Activated CD4-positive, alpha-beta memory T cell treated with anti-CD3 and anti-CD28 coated beads, Interleukin-2, amount 10 ng/mL, durations not matched to agents 7 days and 5 days (primary cell): ENCODE measurements around the gene CYP4A22. TPM values are rescaled to one million over a fixed set of nuclear protein-coding genes. Genes with fewer than 3 reads are reported as not detected.
A peak's percentile ranks its signal among the peaks of the same experiment; 100 is the strongest.

Experiments
- CTCF ChIA-PET: fragments of 350-600 bp; sonication (Branson Sonifier 250); formaldehyde crosslinking; loops from one replicate; lab custom pipeline; 2021; ENCODE audit warnings: antibody characterized with exemption, inconsistent platforms; lab: Charles Lee
- POLR2A ChIA-PET: fragments of 350-600 bp; sonication (Branson Sonifier 250); formaldehyde crosslinking; loops from one replicate; lab custom pipeline; 2021; ENCODE audit warnings: antibody characterized with exemption; lab: Charles Lee
- DNase-seq: peaks from one replicate; pipeline ENCODE4 v3.0.0-alpha.2; 2020
- H3K27ac Mint-ChIP-seq: one replicate; pipeline ENCODE4 v1.8.0; 2021; ENCODE audit warnings: mild to moderate bottlenecking, mixed read lengths
- H3K27me3 Mint-ChIP-seq: one replicate; pipeline ENCODE4 v1.8.0; 2021; ENCODE audit warnings: mixed read lengths
- H3K36me3 Mint-ChIP-seq: one replicate; pipeline ENCODE4 v1.8.0; 2021; ENCODE audit warnings: low read depth, mixed read lengths
- H3K4me1 Mint-ChIP-seq: one replicate; pipeline ENCODE4 v1.8.0; 2021; ENCODE audit warnings: mixed read lengths
- H3K4me3 Mint-ChIP-seq: one replicate; pipeline ENCODE4 v1.8.0; 2021; ENCODE audit warnings: mild to moderate bottlenecking, mixed read lengths
- H3K9me3 Mint-ChIP-seq: one replicate; pipeline ENCODE4 v1.8.0; 2021; ENCODE audit warnings: mixed read lengths
- total RNA-seq, 2 experiments: library from RNA; stranded (reverse); gene quantifications; one replicate each; pipeline ENCODE4 v1.2.3, GENCODE V29; 2021

CYP4A22 gene
- total RNA-seq, 2 experiments from 2014 or later, result not detected

DNA sequence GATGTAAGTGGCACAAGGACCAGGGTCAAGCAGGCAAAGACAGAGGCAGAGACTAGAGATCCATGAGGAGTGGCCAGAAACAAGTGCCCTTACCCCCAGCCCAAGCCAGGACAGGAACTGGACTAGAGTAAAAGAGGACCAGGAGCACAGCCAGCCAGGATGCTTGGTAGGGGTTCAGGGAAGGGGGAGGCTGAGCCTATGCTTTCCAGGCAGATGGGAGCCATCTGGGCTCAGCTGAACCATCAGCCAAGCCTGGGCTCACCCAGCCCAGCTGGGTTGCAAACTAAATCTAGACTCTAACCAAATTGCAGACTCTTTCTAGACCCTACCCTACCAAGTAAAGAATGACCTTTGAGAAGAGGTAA lies 37.4 kb downstream of the CYP4A22 start:
- H3K27me3 Mint-ChIP-seq, result peaks cover 15% of the 10 kb centered on the region
- no peak overlapping the region for H3K4me3 Mint-ChIP-seq
- POLR2A ChIA-PET, result no interaction called here
- H3K27ac Mint-ChIP-seq, result no peak overlapping the region
- no peaks in the 10 kb centered on the region for H3K9me3 Mint-ChIP-seq
- CTCF ChIA-PET, result interaction anchor here (0.9 to 3.2 kb wide), 4 partner anchors 9 to 91 kb away, joined by 3 to 19 read pairs (median 6); no protein-coding TSS in a partner anchor
- peak; percentile 10 for DNase-seq
- no peaks in the 10 kb centered on the region for H3K36me3 Mint-ChIP-seq
- peaks cover 7% of the 10 kb centered on the region for H3K4me1 Mint-ChIP-seq

GRCh38 chr1:47175227-47175934 lies 38.1 kb downstream of the CYP4A22 start:
- POLR2A ChIA-PET, result no interaction called here

DNA sequence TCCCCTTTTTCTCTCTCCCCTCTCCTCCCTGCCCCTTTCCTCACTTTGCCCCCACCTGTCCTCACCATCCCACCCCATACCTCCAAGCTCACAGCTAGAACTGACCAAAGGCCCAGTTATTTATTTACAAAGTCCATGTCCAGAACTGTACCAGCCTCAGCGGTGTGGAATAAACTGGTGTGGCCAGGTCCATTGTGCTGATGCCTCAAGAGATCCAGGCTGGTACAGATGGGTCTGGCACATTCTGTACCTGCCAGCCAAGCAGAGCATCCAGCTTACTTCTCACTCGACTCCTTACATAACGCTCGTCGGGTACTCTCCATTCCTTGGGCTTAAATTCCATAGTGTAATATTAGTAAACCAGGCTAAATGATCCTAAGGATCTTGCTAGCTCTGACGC lies 40.8 kb downstream of the CYP4A22 start:
- H3K27ac Mint-ChIP-seq, result no peak overlapping the region
- no peak overlapping the region for H3K4me3 Mint-ChIP-seq
- H3K36me3 Mint-ChIP-seq, result no peaks in the 10 kb centered on the region
- peaks cover 19% of the 10 kb centered on the region for H3K27me3 Mint-ChIP-seq
- peaks cover 8% of the 10 kb centered on the region for H3K4me1 Mint-ChIP-seq
- no peak for DNase-seq
- no peaks in the 10 kb centered on the region for H3K9me3 Mint-ChIP-seq
- ChIA-PET CTCF (interaction anchor here (0.6 to 5.8 kb wide), 22 partner anchors 10 to 928 kb away, joined by 3 to 71 read pairs (median 5); partner anchors contain the start of genes ATPAF1 and CMPK1), POLR2A (interaction anchor here (1.4 to 2.1 kb wide), 2 partner anchors 14 to 136 kb away, joined by 4 to 5 read pairs; partner anchors contain the start of gene STIL)

More at GRCh38 chr1:47175227-47175934, 38.1 kb downstream of the CYP4A22 start:
- peak; percentile 54 for DNase-seq
- Mint-ChIP-seq H3K9me3 (no peaks in the 10 kb centered on the region), H3K4me1 (peaks cover 8% of the 10 kb centered on the region), H3K27me3 (peaks cover 18% of the 10 kb centered on the region), H3K27ac (no peak overlapping the region), H3K4me3 (no peak overlapping the region), H3K36me3 (no peaks in the 10 kb centered on the region)
- CTCF ChIA-PET, result interaction anchor here (1.1 to 3.2 kb wide), 5 partner anchors 10 to 245 kb away, joined by 3 to 19 read pairs (median 4); no protein-coding TSS in a partner anchor

DNA sequence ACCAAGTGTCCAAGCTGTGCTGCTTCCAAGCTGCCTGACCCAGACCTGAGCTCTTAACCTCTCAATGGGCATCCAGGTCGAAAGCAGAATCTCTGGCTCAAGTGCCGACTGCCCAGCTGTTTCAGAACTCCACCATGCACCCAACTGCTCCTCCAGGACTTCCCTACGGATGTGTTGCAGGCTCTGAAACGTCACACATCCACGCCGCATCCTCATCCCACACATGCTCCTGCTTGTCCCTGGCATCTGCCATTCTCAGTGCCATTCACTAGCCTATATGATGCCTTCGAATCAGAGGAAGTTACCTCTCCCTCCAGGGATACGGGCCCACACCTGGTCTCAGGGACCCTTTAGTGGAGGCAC lies 41.4 kb downstream of the CYP4A22 start:
- H3K4me3 Mint-ChIP-seq, result peak overlapping the region; percentile 74
- H3K27ac Mint-ChIP-seq, result no peak overlapping the region
- peaks cover 19% of the 10 kb centered on the region for H3K27me3 Mint-ChIP-seq
- no peaks in the 10 kb centered on the region for H3K9me3 Mint-ChIP-seq
- H3K36me3 Mint-ChIP-seq, result no peaks in the 10 kb centered on the region
- peaks cover 8% of the 10 kb centered on the region for H3K4me1 Mint-ChIP-seq
- ChIA-PET POLR2A (interaction anchor here (1.4 to 2.1 kb wide), 2 partner anchors 14 to 136 kb away, joined by 4 to 5 read pairs; partner anchors contain the start of gene STIL), CTCF (interaction anchor here (0.7 to 5.8 kb wide), 44 partner anchors 10 to 609 kb away, joined by 3 to 71 read pairs (median 4); partner anchors contain the start of genes ATPAF1, CMPK1, FOXD2 and PDZK1IP1)
- peak; percentile 15 for DNase-seq

DNA sequence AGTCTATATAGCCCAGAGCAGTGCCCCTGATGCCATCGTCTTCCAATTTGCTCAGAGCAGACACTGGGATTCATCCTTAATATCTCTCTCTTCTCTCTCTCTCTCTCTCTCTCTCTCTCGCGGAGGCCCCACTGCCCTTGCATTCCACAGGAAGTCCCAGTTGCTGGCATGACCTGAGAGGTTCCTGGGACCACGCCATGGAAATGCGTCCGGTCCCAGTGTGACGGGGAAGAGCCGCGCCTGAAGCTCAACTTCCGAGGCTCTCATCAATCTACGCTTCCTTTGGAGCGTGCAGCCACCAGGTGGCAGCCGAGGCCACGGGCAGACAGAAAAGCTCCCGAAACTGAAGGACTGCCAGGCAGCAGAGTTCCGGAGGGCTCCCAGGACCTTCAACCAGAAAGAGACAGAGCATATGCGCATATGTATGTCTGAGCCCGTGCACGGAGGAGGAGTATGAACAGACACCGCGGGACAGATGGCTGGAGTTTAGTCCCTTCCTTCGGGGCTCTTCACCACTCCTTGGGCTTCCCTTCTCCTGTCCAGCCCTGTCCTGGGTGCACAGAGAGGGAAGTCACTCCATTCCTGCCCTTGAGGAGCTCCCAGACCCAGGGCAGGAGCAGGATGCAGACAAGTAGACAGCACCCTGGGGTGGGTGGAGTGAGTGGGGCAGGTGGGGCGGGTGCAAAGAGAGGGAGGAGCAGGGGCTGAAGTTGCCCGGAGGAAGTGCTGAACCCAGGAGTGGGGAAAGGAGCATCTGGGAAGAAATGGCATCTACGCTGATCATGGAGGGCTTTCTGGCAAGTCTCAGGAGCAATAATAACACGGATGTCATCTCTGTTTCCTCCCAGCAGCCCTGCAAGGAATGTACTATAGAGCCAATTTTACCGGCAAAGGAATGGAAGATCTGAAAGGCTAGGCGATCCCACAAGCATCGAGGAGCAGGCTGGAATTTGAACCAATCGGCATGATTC lies 42.1 kb downstream of the CYP4A22 start:
- peak; percentile 86 for DNase-seq
- Mint-ChIP-seq H3K4me1 (peaks cover 8% of the 10 kb centered on the region), H3K4me3 (peak overlapping the region; percentile 74), H3K27me3 (peaks cover 19% of the 10 kb centered on the region), H3K9me3 (no peaks in the 10 kb centered on the region), H3K27ac (peak overlapping the region; percentile 41), H3K36me3 (no peaks in the 10 kb centered on the region)
- ChIA-PET CTCF (interaction anchor here (0.6 to 5.8 kb wide), 46 partner anchors 9 to 931 kb away, joined by 3 to 71 read pairs (median 4); partner anchors contain the start of genes ATPAF1, CMPK1, FOXD2 and PDZK1IP1), POLR2A (interaction anchor here (0.7 to 2.1 kb wide), 5 partner anchors 13 to 135 kb away, joined by 3 to 6 read pairs (median 4); partner anchors contain the start of gene STIL)

- ChIA-PET POLR2A (interaction anchor here (1.0 to 1.2 kb wide), 2 partner anchors 49 to 83 kb away, joined by 3 to 6 read pairs; no protein-coding TSS in a partner anchor), CTCF (interaction anchor here (0.6 to 5.8 kb wide), 11 partner anchors 10 to 930 kb away, joined by 3 to 71 read pairs (median 8); partner anchors contain the start of genes CMPK1, FOXD2 and PDZK1IP1)
- H3K27me3 Mint-ChIP-seq, result peaks cover 15% of the 10 kb centered on the region
- H3K36me3 Mint-ChIP-seq, result no peaks in the 10 kb centered on the region
- no peak overlapping the region for H3K4me3 Mint-ChIP-seq
- H3K27ac Mint-ChIP-seq, result no peak overlapping the region
- peaks cover 8% of the 10 kb centered on the region for H3K4me1 Mint-ChIP-seq
- DNase-seq, result peak; percentile 12
- no peaks in the 10 kb centered on the region for H3K9me3 Mint-ChIP-seq
These were observed 42.8 kb downstream of the CYP4A22 start for GRCh38 chr1:47179988-47180563.

DNA sequence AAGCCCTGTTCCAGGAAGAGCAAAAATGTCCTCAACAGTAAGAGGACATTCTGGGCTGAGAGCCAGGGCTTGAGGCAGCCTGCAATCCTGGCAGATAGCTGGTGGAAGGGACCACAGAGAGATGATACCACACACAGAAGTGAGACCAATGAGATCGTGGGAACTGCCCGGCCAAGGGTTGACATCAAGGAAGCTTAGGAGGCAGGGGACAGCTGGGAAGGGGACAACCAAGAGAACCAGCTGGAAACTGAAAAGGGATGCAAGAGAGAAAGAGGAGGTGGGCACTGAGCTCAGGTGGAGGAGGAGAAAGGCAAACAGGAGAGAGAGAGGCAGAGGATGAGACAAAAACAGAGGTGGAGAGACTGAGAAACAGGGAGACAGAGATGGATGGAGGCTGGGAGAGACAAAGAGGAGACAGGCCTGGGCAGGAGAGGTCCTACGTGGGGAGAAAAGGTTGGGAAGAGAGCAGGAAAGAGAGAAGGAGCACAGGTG lies 43.4 kb downstream of the CYP4A22 start:
- CTCF ChIA-PET, result interaction anchor here (0.5 to 5.8 kb wide), 5 partner anchors 9 to 258 kb away, joined by 4 to 71 read pairs (median 10); partner anchors contain the start of genes FOXD2 and PDZK1IP1
- H3K4me3 Mint-ChIP-seq, result no peak overlapping the region
- peaks cover 5% of the 10 kb centered on the region for H3K4me1 Mint-ChIP-seq
- peak; percentile 10 for DNase-seq
- H3K27me3 Mint-ChIP-seq, result peaks cover 12% of the 10 kb centered on the region
- POLR2A ChIA-PET, result no interaction called here
- no peaks in the 10 kb centered on the region for H3K9me3 Mint-ChIP-seq
- no peak overlapping the region for H3K27ac Mint-ChIP-seq
- no peaks in the 10 kb centered on the region for H3K36me3 Mint-ChIP-seq

GRCh38 chr1:47181095-47181954 lies 44.1 kb downstream of the CYP4A22 start:
- Mint-ChIP-seq H3K27me3 (peaks cover 11% of the 10 kb centered on the region), H3K36me3 (no peaks in the 10 kb centered on the region), H3K9me3 (no peaks in the 10 kb centered on the region), H3K4me1 (peaks cover 5% of the 10 kb centered on the region), H3K4me3 (no peak overlapping the region), H3K27ac (no peak overlapping the region)
- ChIA-PET POLR2A (no interaction called here), CTCF (interaction anchor here (0.5 to 5.8 kb wide), 4 partner anchors 13 to 257 kb away, joined by 4 to 71 read pairs (median 8); partner anchors contain the start of gene FOXD2)
- DNase-seq, result peak; percentile 12

DNA sequence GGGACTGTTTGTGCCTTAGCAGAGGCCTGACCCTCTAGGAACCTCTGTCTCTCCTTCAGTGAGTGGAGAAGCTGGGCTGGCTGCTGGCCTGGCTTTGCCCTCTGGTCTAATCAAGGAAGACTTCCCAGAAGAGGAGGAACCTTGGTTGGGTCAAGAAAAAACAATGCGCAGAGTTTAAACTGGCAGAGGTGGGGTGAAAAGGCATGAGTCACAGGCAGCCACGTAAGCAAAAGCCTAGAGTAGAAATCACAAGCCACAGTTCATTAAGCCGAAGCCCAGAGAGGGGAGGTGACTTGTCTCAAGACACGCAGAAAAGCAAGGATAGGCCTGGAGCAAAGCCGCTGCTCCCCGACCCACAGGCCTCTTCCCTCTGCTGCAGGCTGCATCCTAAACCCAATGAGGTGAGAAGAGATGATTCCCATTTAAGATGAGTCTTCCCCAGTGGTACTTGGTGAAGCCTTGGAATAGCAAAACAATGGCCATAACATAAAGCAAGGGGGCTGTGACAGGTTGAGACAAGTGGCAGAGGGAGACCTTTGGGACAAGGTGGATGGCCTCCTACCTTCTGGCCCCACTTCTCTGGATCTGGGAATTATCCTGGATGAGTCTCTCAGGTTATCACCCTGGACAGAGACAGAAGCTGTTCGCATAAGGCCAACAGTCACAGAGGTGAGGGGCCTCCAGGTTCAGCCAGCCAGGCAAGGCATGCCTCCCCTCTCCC lies 44.9 kb downstream of the CYP4A22 start:
- no peaks in the 10 kb centered on the region for H3K9me3 Mint-ChIP-seq
- ChIA-PET POLR2A (no interaction called here), CTCF (interaction anchor here (1.8 to 5.8 kb wide), 2 partner anchors 12 to 81 kb away, joined by 6 to 71 read pairs; no protein-coding TSS in a partner anchor)
- H3K36me3 Mint-ChIP-seq, result no peaks in the 10 kb centered on the region
- no peak overlapping the region for H3K4me3 Mint-ChIP-seq
- H3K27me3 Mint-ChIP-seq, result peaks cover 11% of the 10 kb centered on the region
- peaks cover 5% of the 10 kb centered on the region for H3K4me1 Mint-ChIP-seq
- H3K27ac Mint-ChIP-seq, result no peak overlapping the region
- DNase-seq, result peak; percentile 13

DNA sequence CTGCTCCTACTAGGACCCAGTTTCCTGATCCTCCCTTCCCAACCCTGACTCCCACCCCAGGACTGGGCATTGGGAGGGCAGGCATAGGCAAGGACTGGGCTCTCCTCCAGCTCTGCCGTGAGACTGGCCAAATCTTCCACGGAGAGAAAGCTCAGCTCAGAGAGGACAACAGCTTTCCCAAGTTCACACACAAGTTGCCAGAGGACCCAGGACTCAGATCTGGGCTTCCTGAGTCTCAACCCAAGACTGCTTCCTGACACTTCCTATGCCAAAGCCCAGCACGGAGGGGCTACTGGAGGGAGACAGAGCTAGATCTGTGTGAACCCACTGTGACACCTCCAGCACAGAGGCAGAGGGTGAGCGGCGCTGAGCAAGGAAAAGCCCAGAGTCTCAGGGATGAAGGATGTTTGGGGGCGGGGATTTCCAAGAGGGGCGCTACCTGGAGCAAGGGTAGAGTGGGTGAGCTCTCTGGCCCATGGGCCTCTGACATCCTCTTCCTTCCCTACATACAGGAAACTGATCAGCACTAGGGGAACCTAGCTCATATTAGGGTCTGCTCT lies 45.5 kb downstream of the CYP4A22 start:
- no peak overlapping the region for H3K27ac Mint-ChIP-seq
- H3K4me1 Mint-ChIP-seq, result peaks cover 5% of the 10 kb centered on the region

More for the DNA sequence above, 45.5 kb downstream of the CYP4A22 start:
- Mint-ChIP-seq H3K4me3 (no peak overlapping the region), H3K9me3 (no peaks in the 10 kb centered on the region), H3K36me3 (no peaks in the 10 kb centered on the region), H3K27me3 (peaks cover 11% of the 10 kb centered on the region)
- peak; percentile 9 for DNase-seq
- POLR2A ChIA-PET, result no interaction called here
- CTCF ChIA-PET, result interaction anchor here (0.9 to 3.3 kb wide), 2 partner anchors 10 to 81 kb away, joined by 3 to 16 read pairs; no protein-coding TSS in a partner anchor
